OCI-LY1 (cell line): ENCODE measurements around the gene AP2B1.

Experiments used
- H2AFZ ChIP-seq: fragments of 200-600 bp; sonication (generic), shearing (Covaris generic); 2 replicates; pipeline ENCODE4 v1.6.0; 2014; ENCODE audit warnings: antibody characterized with exemption, mild to moderate bottlenecking, low read length
- H3F3A ChIP-seq: fragments of 200-600 bp; sonication (generic), shearing (Covaris generic); 2 replicates; pipeline ENCODE4 v1.6.0; 2014; ENCODE audit warnings: mild to moderate bottlenecking, antibody characterized with exemption, low read length, moderate library complexity; ENCODE audit not compliant: insufficient read depth
- H3K27ac ChIP-seq: fragments of 200-600 bp; sonication (generic); 2 replicates; pipeline ENCODE4 v1.5.1; 2014; ENCODE audit warnings: low read length, mixed run types, mild to moderate bottlenecking, low read depth; ENCODE audit not compliant: poor library complexity, severe bottlenecking
- H3K27me3 ChIP-seq: fragments of 200-600 bp; sonication (generic); 2 replicates; pipeline ENCODE4 v1.6.0; 2014; ENCODE audit warnings: antibody characterized with exemption, mild to moderate bottlenecking, low read length, moderate library complexity; ENCODE audit not compliant: insufficient read depth
- H3K36me3 ChIP-seq: fragments of 200-600 bp; sonication (generic); 2 replicates; pipeline ENCODE4 v1.6.1; 2014; ENCODE audit warnings: mild to moderate bottlenecking, antibody characterized with exemption, low read length, moderate library complexity, mixed read lengths; ENCODE audit not compliant: insufficient read depth
- H3K4me1 ChIP-seq: fragments of 200-600 bp; sonication (generic); 2 replicates; pipeline ENCODE4 v1.5.1; 2014; ENCODE audit warnings: mild to moderate bottlenecking, low read length, moderate library complexity; ENCODE audit not compliant: insufficient read depth, severe bottlenecking
- H3K4me2 ChIP-seq: fragments of 200-600 bp; sonication (generic), shearing (Covaris generic); 2 replicates; pipeline ENCODE4 v1.6.1; 2014; ENCODE audit warnings: low read length
- H3K4me3 ChIP-seq: fragments of 200-600 bp; sonication (generic); 2 replicates; pipeline ENCODE4 v1.5.1; 2014; ENCODE audit warnings: low read length, low read depth, mild to moderate bottlenecking, mixed read lengths; ENCODE audit not compliant: poor library complexity, severe bottlenecking
- H3K79me2 ChIP-seq: fragments of 200-600 bp; shearing (Covaris generic); 2 replicates; pipeline ENCODE4 v1.6.1; 2016; ENCODE audit warnings: mixed run types, low read length, mixed read lengths; ENCODE audit not compliant: insufficient read depth
- H3K9ac ChIP-seq: fragments of 200-600 bp; sonication (generic), shearing (Covaris generic); 2 replicates; pipeline ENCODE4 v1.6.1; 2014; ENCODE audit warnings: mild to moderate bottlenecking, low read length, mixed read lengths
- H3K9me2 ChIP-seq: fragments of 200-600 bp; sonication (generic), shearing (Covaris generic); 2 replicates; pipeline ENCODE4 v1.6.1; 2014; ENCODE audit warnings: low read depth, mild to moderate bottlenecking, low read length, mixed read lengths
- H3K9me3 ChIP-seq: fragments of 200-600 bp; shearing (Covaris generic); 2 replicates; pipeline ENCODE4 v1.6.1; 2014; ENCODE audit warnings: low read length, mixed read lengths
- H4K20me1 ChIP-seq: fragments of 200-600 bp; sonication (generic), shearing (Covaris generic); 2 replicates; pipeline ENCODE4 v1.6.0; 2016; ENCODE audit warnings: mild to moderate bottlenecking, low read length; ENCODE audit not compliant: insufficient read depth
- EZH2 ChIP-seq: fragments of 200-600 bp; sonication (generic), shearing (Covaris generic); IDR thresholded peaks from 2 replicates; pipeline ENCODE4 v1.8.0; 2017; ENCODE audit warnings: borderline replicate concordance, mixed run types, mild to moderate bottlenecking, antibody characterized with exemption, low read length, moderate library complexity, mixed read lengths
- TF ChIP-seq, protein P1 (sequence below): fragments of 200-600 bp; sonication (generic), shearing (Covaris generic); IDR thresholded peaks from 2 replicates; pipeline ENCODE4 v1.5.1; 2017; ENCODE audit warnings: mild to moderate bottlenecking, antibody characterized with exemption, low read length, moderate library complexity, mixed read lengths

The AP2B1 gene

DNA sequence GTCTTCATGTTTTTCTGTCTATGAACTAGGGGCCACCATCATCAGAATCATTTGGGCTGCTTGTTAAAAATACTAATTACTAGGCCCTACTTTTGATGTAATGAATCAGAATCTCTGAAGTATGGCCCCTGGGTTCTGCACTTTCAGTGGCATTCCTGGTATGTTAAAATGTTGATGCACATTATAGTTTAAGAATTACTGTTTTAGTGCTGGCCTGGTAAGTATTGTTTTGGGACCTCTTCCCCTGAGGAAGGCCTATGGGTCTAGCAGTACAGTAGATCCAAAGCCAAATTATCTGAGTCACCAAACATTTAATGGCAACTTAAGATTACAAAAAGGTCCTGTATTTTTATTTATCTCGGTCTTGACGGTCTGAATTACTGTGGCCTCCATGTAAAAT lies 58.8 kb downstream of the AP2B1 start:
- no peak overlapping the region for H3K4me3 ChIP-seq
- H3K9ac ChIP-seq = no peak overlapping the region
- no peak overlapping the region for H3K4me2 ChIP-seq
- no peak for TF ChIP-seq EZH2
- TF ChIP-seq, protein P1, sequence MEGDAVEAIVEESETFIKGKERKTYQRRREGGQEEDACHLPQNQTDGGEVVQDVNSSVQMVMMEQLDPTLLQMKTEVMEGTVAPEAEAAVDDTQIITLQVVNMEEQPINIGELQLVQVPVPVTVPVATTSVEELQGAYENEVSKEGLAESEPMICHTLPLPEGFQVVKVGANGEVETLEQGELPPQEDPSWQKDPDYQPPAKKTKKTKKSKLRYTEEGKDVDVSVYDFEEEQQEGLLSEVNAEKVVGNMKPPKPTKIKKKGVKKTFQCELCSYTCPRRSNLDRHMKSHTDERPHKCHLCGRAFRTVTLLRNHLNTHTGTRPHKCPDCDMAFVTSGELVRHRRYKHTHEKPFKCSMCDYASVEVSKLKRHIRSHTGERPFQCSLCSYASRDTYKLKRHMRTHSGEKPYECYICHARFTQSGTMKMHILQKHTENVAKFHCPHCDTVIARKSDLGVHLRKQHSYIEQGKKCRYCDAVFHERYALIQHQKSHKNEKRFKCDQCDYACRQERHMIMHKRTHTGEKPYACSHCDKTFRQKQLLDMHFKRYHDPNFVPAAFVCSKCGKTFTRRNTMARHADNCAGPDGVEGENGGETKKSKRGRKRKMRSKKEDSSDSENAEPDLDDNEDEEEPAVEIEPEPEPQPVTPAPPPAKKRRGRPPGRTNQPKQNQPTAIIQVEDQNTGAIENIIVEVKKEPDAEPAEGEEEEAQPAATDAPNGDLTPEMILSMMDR = no peak
- no peaks in the 10 kb centered on the region for H3F3A ChIP-seq
- no peaks in the 10 kb centered on the region for H3K27me3 ChIP-seq
- no peaks in the 10 kb centered on the region for H4K20me1 ChIP-seq
- no peak overlapping the region for H3K27ac ChIP-seq
- H2AFZ ChIP-seq = no peak overlapping the region
- no peaks in the 10 kb centered on the region for H3K9me3 ChIP-seq
- H3K9me2 ChIP-seq = no peaks in the 10 kb centered on the region
- H3K4me1 ChIP-seq = no peaks in the 10 kb centered on the region
- H3K79me2 ChIP-seq = no peaks in the 10 kb centered on the region
- H3K36me3 ChIP-seq = peaks cover 38% of the 10 kb centered on the region; the same call in 1 of the 2 replicates

DNA sequence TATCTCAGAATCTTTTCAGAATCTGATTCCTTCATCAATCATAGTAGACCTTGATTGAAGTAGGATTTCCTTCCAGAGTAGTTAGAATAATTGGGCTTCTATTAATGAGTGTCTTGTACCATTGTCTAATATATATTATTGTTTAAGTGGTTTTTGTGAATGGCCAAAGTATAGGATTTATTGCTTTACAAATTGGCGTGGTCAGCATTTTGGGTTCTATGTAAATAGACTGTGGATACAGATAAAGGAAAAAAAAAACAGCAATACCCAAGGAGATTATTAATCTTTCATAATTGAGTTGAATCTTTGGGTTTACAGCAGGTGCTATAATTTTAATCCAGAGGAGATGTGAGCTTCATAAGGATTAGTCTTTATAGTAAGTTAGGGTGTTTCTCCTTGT lies 64.3 kb downstream of the AP2B1 start:
- Histone ChIP-seq H3K4me3 (no peak overlapping the region), H3K4me1 (no peaks in the 10 kb centered on the region), H3K9me2 (no peaks in the 10 kb centered on the region), H3K9me3 (no peaks in the 10 kb centered on the region), H3K36me3 (peaks cover 19% of the 10 kb centered on the region; the same call in 1 of the 2 replicates), H3K27ac (no peak overlapping the region), H3K9ac (no peak overlapping the region), H2AFZ (no peak overlapping the region), H4K20me1 (no peaks in the 10 kb centered on the region), H3K4me2 (no peak overlapping the region), H3F3A (no peaks in the 10 kb centered on the region; the same call in 1 of the 2 replicates), H3K27me3 (no peaks in the 10 kb centered on the region), H3K79me2 (no peaks in the 10 kb centered on the region)
- TF ChIP-seq EZH2 = no peak
- TF ChIP-seq, protein P1 = no peak

DNA sequence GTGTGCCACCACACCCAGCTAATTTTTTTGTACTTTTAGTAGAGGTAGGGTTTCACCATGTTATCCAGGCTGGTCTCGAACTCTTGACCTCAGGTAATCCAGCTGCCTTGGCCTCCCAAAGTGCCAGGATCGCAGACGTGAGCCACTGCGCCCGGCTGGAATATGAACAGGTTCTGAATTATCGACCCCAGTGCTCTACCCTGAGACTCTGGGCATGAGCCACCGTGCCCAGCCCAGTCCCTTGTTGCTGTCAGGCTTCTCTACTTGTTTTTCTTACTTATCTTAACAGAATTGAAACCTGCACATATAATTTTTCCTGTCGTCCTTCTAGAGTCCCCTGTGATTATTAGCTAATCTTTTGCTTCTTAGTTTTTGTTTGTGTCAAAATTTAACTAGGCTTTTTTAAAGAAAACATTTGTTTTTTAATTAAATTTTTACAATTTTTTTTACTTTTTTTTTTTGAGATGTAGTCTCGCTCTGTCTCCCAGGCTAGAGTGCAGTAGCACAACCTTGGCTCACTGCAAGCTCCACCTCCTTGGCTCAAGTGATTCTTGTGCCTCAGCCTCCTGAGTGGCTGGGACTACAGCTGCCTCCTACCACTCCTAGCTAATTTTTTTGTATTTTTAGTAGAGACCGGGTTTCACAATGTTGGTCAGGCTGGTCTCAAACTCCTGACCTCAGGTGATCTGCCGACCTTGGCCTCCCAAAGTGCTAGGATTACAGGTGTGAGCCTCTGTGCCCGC lies 66.7 kb downstream of the AP2B1 start:
- H4K20me1 ChIP-seq = no peaks in the 10 kb centered on the region
- no peak overlapping the region for H3K4me2 ChIP-seq
- H3K4me1 ChIP-seq = no peaks in the 10 kb centered on the region
- no peaks in the 10 kb centered on the region for H3K9me2 ChIP-seq
- no peak overlapping the region for H3K27ac ChIP-seq
- no peaks in the 10 kb centered on the region; the same call in 1 of the 2 replicates for H3F3A ChIP-seq
- H3K79me2 ChIP-seq = no peaks in the 10 kb centered on the region
- no peaks in the 10 kb centered on the region for H3K9me3 ChIP-seq
- TF ChIP-seq, protein P1 = no peak
- TF ChIP-seq EZH2 = no peak
- no peaks in the 10 kb centered on the region for H3K27me3 ChIP-seq
- no peak overlapping the region for H2AFZ ChIP-seq
- H3K36me3 ChIP-seq = peaks cover 26% of the 10 kb centered on the region; the same call in 1 of the 2 replicates
- no peak overlapping the region for H3K4me3 ChIP-seq
- no peak overlapping the region for H3K9ac ChIP-seq
